Measurements from ENCODE around the gene POC1B. TPM values are rescaled to one million over a fixed set of nuclear protein-coding genes. Genes with fewer than 3 reads are reported as not detected.

POC1B gene
- total and polyA plus RNA-seq, 2 donors (not counting 3 experiments of a cell fraction or from before 2014, with no cell fraction given) = 7.1 to 18.2 TPM

DNA sequence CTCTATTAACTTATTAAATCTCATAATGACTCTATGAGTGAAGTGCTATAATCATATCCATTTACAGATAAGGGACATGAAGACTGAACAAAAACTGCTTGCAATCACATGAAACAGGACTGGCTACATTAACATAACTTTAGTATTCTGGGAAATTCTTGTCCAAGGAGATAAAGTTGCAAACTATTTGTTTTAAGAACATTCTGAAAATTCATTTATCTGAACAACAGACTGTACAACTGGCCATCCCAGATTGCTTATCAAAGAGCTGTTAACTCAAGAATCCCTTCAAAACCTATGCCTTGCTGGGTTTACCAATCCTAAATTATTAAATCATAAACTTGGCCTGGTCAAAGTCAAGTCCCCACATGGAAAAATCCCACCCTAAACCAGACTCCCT, 39.2 kb upstream of the POC1B start:
- Histone ChIP-seq H3K36me3 (ENCODE audit: control insufficient read depth in 2 of 2, extremely low read depth in 1 of 2, insufficient read depth in 2 of 2, low read length in 2 of 2) (no peaks in the 10 kb centered on the region), H4K20me1 (replicated peaks; ENCODE audit: control insufficient read depth, extremely low read depth, insufficient read depth, low read length) (no peaks in the 10 kb centered on the region), H2AFZ (ENCODE audit: low read depth, low read length) (no peak overlapping the region), H3K27me3 (ENCODE audit: control insufficient read depth in 2 of 2, insufficient read depth in 2 of 2, low read length in 2 of 2) (no peaks in the 10 kb centered on the region), H3K4me1 (ENCODE audit: control insufficient read depth, extremely low read depth, insufficient read depth, low read length) (no peaks in the 10 kb centered on the region), H3K27ac (ENCODE audit: insufficient read depth, low read depth, low read length) (no peak overlapping the region), H3K9me3 (replicated peaks; ENCODE audit: control insufficient read depth, insufficient read depth, low read length) (no peaks in the 10 kb centered on the region), H3K4me2 (ENCODE audit: insufficient read depth, low read length) (no peak overlapping the region), H3K4me3 (replicated peaks in 1 of 3; ENCODE audit: insufficient read depth in 1 of 3, low read depth in 1 of 3, low read length in 3 of 3) (no peak overlapping the region), H3K9ac (replicated peaks; ENCODE audit: extremely low read depth, insufficient read depth, low read length) (no peak overlapping the region), H3K79me2 (ENCODE audit: control insufficient read depth, insufficient read depth, low read length) (no peaks in the 10 kb centered on the region), H3K9me1 (replicated peaks; ENCODE audit: control insufficient read depth, extremely low read depth, insufficient read depth, low read length) (no peaks in the 10 kb centered on the region)
- CTCF ChIA-PET = interaction anchor here (0.8 to 1.2 kb wide), 2 partner anchors 19 to 22 kb away, joined by 3 read pairs; no protein-coding TSS in a partner anchor
- no peak for TF ChIP-seq POLR2A (IDR thresholded peaks at IDR 0.05; ENCODE audit: low read depth, low read length)
- no peak for TF ChIP-seq MYC (IDR thresholded peaks at IDR 0.05; ENCODE audit: low read depth, low read length)
- no peak for TF ChIP-seq EZH2 (IDR thresholded peaks at IDR 0.05; ENCODE audit: borderline replicate concordance, low read depth, low read length, severe bottlenecking)
- TF ChIP-seq, protein P1, sequence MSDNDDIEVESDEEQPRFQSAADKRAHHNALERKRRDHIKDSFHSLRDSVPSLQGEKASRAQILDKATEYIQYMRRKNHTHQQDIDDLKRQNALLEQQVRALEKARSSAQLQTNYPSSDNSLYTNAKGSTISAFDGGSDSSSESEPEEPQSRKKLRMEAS (IDR thresholded peaks at IDR 0.05; ENCODE audit: insufficient read depth, insufficient read length) = no peak
- no peak for TF ChIP-seq JUN (IDR thresholded peaks at IDR 0.05; ENCODE audit: borderline replicate concordance, insufficient read depth, insufficient read length, low read depth)
- POLR2A ChIA-PET = no interaction called here
- no TSS peak for BruUV-seq (replicated peaks)
- no peak for DNase-seq (ENCODE audit: low read depth, low spot score)
- intact Hi-C loops (cut with micrococcal nuclease) = no loop called here
- dilution Hi-C loops (cut with MboI; ENCODE audit: extremely low pct_ligation_motif_present, low sequenced_read_pairs) = no loop called here
- no peak for FAIRE-seq

DNA sequence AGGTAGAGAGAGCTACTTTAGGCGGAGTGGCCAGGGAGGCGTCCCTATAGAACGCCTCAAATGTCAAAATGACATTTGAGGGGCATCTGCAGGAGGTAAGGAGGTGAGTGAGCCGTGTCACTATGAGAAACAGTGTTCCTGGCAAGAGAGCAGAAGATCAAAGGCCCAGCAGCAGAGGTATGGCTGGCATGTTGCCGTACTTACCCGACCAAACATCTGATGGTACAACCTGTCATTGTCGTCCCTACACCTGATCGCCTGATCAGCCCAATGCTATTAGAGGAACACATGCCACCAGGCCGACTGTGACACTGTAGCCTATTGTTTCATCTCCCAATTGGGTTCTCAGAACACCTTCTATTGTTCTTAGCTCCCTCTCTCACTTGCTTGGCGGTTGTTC, 33.9 kb upstream of the POC1B start:
- Histone ChIP-seq H2AFZ (ENCODE audit: low read depth, low read length) (no peak overlapping the region), H3K4me1 (ENCODE audit: control insufficient read depth, extremely low read depth, insufficient read depth, low read length) (no peaks in the 10 kb centered on the region), H3K4me3 (replicated peaks in 1 of 3; ENCODE audit: insufficient read depth in 1 of 3, low read depth in 1 of 3, low read length in 3 of 3) (no peak overlapping the region), H3K36me3 (ENCODE audit: control insufficient read depth in 2 of 2, extremely low read depth in 1 of 2, insufficient read depth in 2 of 2, low read length in 2 of 2) (no peaks in the 10 kb centered on the region), H3K4me2 (ENCODE audit: insufficient read depth, low read length) (no peak overlapping the region), H3K27me3 (ENCODE audit: control insufficient read depth in 2 of 2, insufficient read depth in 2 of 2, low read length in 2 of 2) (peaks cover 0 to 2% of the 10 kb centered on the region in 2 experiments), H3K9me3 (replicated peaks; ENCODE audit: control insufficient read depth, insufficient read depth, low read length) (no peaks in the 10 kb centered on the region), H3K9ac (replicated peaks; ENCODE audit: extremely low read depth, insufficient read depth, low read length) (no peak overlapping the region), H3K27ac (ENCODE audit: insufficient read depth, low read depth, low read length) (no peak overlapping the region), H4K20me1 (replicated peaks; ENCODE audit: control insufficient read depth, extremely low read depth, insufficient read depth, low read length) (no peaks in the 10 kb centered on the region), H3K79me2 (ENCODE audit: control insufficient read depth, insufficient read depth, low read length) (no peaks in the 10 kb centered on the region), H3K9me1 (replicated peaks; ENCODE audit: control insufficient read depth, extremely low read depth, insufficient read depth, low read length) (no peaks in the 10 kb centered on the region)
- intact Hi-C loops (cut with micrococcal nuclease) = no loop called here
- no peak for TF ChIP-seq POLR2AphosphoS5 (IDR thresholded peaks at IDR 0.05; ENCODE audit: insufficient read depth, low read depth, low read length)
- no peak for TF ChIP-seq GATA2 (IDR thresholded peaks at IDR 0.05; ENCODE audit: insufficient read depth, insufficient read length, low read depth, low read length)
- TF ChIP-seq POLR2A (IDR thresholded peaks at IDR 0.05; ENCODE audit: low read depth, low read length) = no peak
- TF ChIP-seq FOS (IDR thresholded peaks at IDR 0.05; ENCODE audit: borderline replicate concordance, insufficient read depth, low read length) = no peak
- TF ChIP-seq, protein P1 (IDR thresholded peaks at IDR 0.05; ENCODE audit: insufficient read depth, insufficient read length) = no peak
- TF ChIP-seq, protein P2, sequence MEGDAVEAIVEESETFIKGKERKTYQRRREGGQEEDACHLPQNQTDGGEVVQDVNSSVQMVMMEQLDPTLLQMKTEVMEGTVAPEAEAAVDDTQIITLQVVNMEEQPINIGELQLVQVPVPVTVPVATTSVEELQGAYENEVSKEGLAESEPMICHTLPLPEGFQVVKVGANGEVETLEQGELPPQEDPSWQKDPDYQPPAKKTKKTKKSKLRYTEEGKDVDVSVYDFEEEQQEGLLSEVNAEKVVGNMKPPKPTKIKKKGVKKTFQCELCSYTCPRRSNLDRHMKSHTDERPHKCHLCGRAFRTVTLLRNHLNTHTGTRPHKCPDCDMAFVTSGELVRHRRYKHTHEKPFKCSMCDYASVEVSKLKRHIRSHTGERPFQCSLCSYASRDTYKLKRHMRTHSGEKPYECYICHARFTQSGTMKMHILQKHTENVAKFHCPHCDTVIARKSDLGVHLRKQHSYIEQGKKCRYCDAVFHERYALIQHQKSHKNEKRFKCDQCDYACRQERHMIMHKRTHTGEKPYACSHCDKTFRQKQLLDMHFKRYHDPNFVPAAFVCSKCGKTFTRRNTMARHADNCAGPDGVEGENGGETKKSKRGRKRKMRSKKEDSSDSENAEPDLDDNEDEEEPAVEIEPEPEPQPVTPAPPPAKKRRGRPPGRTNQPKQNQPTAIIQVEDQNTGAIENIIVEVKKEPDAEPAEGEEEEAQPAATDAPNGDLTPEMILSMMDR (IDR thresholded peaks at IDR 0.05; ENCODE audit: extremely low read depth in 1 of 2, insufficient read depth in 1 of 2, low read depth in 1 of 2, low read length in 2 of 2) = no peak
- TF ChIP-seq JUN (IDR thresholded peaks at IDR 0.05; ENCODE audit: borderline replicate concordance, insufficient read depth, insufficient read length, low read depth) = no peak
- TF ChIP-seq EZH2 (IDR thresholded peaks at IDR 0.05; ENCODE audit: borderline replicate concordance, low read depth, low read length, severe bottlenecking) = no peak
- no peak for TF ChIP-seq MYC (IDR thresholded peaks at IDR 0.05; ENCODE audit: low read depth, low read length)
- DNase-seq (ENCODE audit: low read depth, low spot score) (no peak), FAIRE-seq (no peak)
- CTCF ChIA-PET = no interaction called here
- no TSS peak for BruUV-seq (replicated peaks)
- POLR2A ChIA-PET = no interaction called here
- dilution Hi-C loops (cut with MboI; ENCODE audit: extremely low pct_ligation_motif_present, low sequenced_read_pairs) = no loop called here

All from endothelial cell of umbilical vein (primary cell).